H9 (cell line): ENCODE results near the gene NUP214. TPM values are rescaled to one million over a fixed set of nuclear protein-coding genes. Genes with fewer than 3 reads are reported as not detected.

Source experiments
- DNase-seq: peaks from one replicate; pipeline ENCODE4 v3.0.0-alpha.2; 2017
- H2AFZ ChIP-seq: one replicate; pipeline ENCODE4 v1.6.1; 2013; ENCODE audit warnings: mild to moderate bottlenecking, low read length, control low read depth, moderate library complexity
- H2AK5ac ChIP-seq: 2 replicates; pipeline ENCODE4 v1.6.1; 2013; ENCODE audit warnings: low read length, control low read depth, mixed read lengths; ENCODE audit not compliant: insufficient read length
- H2BK120ac ChIP-seq: one replicate; pipeline ENCODE4 v1.6.1; 2013; ENCODE audit warnings: low read depth, mild to moderate bottlenecking, low read length, control low read depth, inconsistent platforms; ENCODE audit not compliant: poor library complexity, severe bottlenecking
- H2BK12ac ChIP-seq: 2 replicates; pipeline ENCODE4 v1.6.1; 2013; ENCODE audit warnings: low read length, control low read depth, mixed read lengths, low read depth; ENCODE audit not compliant: insufficient read length
- H2BK15ac ChIP-seq: 2 replicates; pipeline ENCODE4 v1.6.1; 2013; ENCODE audit warnings: low read depth, low read length, control low read depth
- H2BK20ac ChIP-seq: one replicate; pipeline ENCODE4 v1.6.1; 2013; ENCODE audit warnings: low read depth, mild to moderate bottlenecking, low read length, control low read depth, inconsistent platforms; ENCODE audit not compliant: poor library complexity, severe bottlenecking
- H2BK5ac ChIP-seq: 2 replicates; pipeline ENCODE4 v1.6.1; 2013; ENCODE audit warnings: low read length, control low read depth, mixed read lengths; ENCODE audit not compliant: insufficient read length
- H3K14ac ChIP-seq: 2 replicates; pipeline ENCODE4 v1.6.1; 2013; ENCODE audit warnings: low read length, control low read depth; ENCODE audit not compliant: insufficient read depth
- H3K18ac ChIP-seq: 2 replicates; pipeline ENCODE4 v1.6.1; 2013; ENCODE audit warnings: low read depth, mild to moderate bottlenecking, mixed read lengths, low read length, control low read depth; ENCODE audit not compliant: insufficient read length
- H3K23ac ChIP-seq: 2 replicates; pipeline ENCODE4 v1.6.1; 2013; ENCODE audit warnings: low read length, control low read depth, mixed read lengths, low read depth; ENCODE audit not compliant: insufficient read length
- H3K23me2 ChIP-seq: 2 replicates; pipeline ENCODE4 v1.6.1; 2013; ENCODE audit warnings: low read depth, mild to moderate bottlenecking, mixed read lengths, low read length, control low read depth; ENCODE audit not compliant: insufficient read length, poor library complexity, severe bottlenecking
- H3K27ac ChIP-seq: 2 replicates; pipeline ENCODE4 v1.5.1; 2013; ENCODE audit warnings: low read length, control low read depth, mixed read lengths, low read depth; ENCODE audit not compliant: insufficient read length
- H3K27me3 ChIP-seq: 2 replicates; pipeline ENCODE4 v1.6.1; 2013; ENCODE audit warnings: low read length, control low read depth, inconsistent platforms; ENCODE audit not compliant: insufficient read depth
- H3K4ac ChIP-seq: 2 replicates; pipeline ENCODE4 v1.6.1; 2013; ENCODE audit warnings: low read depth, mild to moderate bottlenecking, control low read depth, inconsistent platforms, low read length, moderate library complexity
- H3K4me1 ChIP-seq: 2 replicates; pipeline ENCODE4 v1.6.1; 2013; ENCODE audit warnings: low read length, control low read depth, inconsistent platforms; ENCODE audit not compliant: insufficient read depth
- H3K4me2 ChIP-seq: 2 replicates; pipeline ENCODE4 v1.6.1; 2013; ENCODE audit warnings: low read length, control low read depth, mixed read lengths; ENCODE audit not compliant: insufficient read length, insufficient read depth
- H3K56ac ChIP-seq: 2 replicates; pipeline ENCODE4 v1.6.1; 2013; ENCODE audit warnings: low read depth, mild to moderate bottlenecking, mixed read lengths, low read length, control low read depth; ENCODE audit not compliant: insufficient read length
- H3K79me1 ChIP-seq: 2 replicates; pipeline ENCODE4 v1.6.1; 2013; ENCODE audit warnings: low read depth, mild to moderate bottlenecking, moderate library complexity, low read length, control low read depth, inconsistent platforms; ENCODE audit not compliant: insufficient read depth, poor library complexity, severe bottlenecking
- H3K79me2 ChIP-seq: 2 replicates; pipeline ENCODE4 v1.6.1; 2013; ENCODE audit warnings: low read length, control low read depth, inconsistent platforms; ENCODE audit not compliant: insufficient read depth
- H3K9ac ChIP-seq: 2 replicates; pipeline ENCODE4 v1.6.1; 2013; ENCODE audit warnings: low read length, control low read depth, mixed read lengths; ENCODE audit not compliant: insufficient read length; ENCODE audit errors: extremely low read depth
- H3K9me3 ChIP-seq: one replicate; pipeline ENCODE4 v1.6.1; 2013; ENCODE audit warnings: low read depth, low read length, inconsistent platforms; ENCODE audit not compliant: control insufficient read depth
- H3T11ph ChIP-seq: one replicate; pipeline ENCODE4 v1.6.1; 2013; ENCODE audit warnings: mild to moderate bottlenecking, low read length, control low read depth, inconsistent platforms
- H4K20me1 ChIP-seq: one replicate; pipeline ENCODE4 v1.6.1; 2013; ENCODE audit not compliant: control insufficient read depth, insufficient read length, insufficient read depth
- H4K5ac ChIP-seq: 2 replicates; pipeline ENCODE4 v1.6.1; 2013; ENCODE audit warnings: low read depth, mild to moderate bottlenecking, mixed read lengths, low read length, control low read depth; ENCODE audit not compliant: insufficient read length
- H4K8ac ChIP-seq: replicated peaks from 2 replicates; pipeline ENCODE4 v1.6.1; 2013; ENCODE audit warnings: low read length, control low read depth, mixed read lengths, low read depth; ENCODE audit not compliant: insufficient read length
- H4K91ac ChIP-seq: 2 replicates; pipeline ENCODE4 v1.6.1; 2013; ENCODE audit warnings: low read depth, mild to moderate bottlenecking, moderate library complexity, mixed read lengths, low read length, control low read depth; ENCODE audit not compliant: insufficient read length
- H3K27ac Mint-ChIP-seq, 3 experiments: 2 replicates in 2 of 3; 3 replicates in 1 of 3; pipeline ENCODE4 v1.8.0; 2020 to 2021; ENCODE audit warnings: mixed read lengths in 3 of 3, mild to moderate bottlenecking in 1 of 3, moderate library complexity in 1 of 3
- H3K27me3 Mint-ChIP-seq: 2 replicates; pipeline ENCODE4 v1.8.0; 2021; ENCODE audit warnings: low read depth, mild to moderate bottlenecking, moderate library complexity, mixed read lengths
- H3K36me3 Mint-ChIP-seq, 3 experiments: 2 replicates in 2 of 3; 3 replicates in 1 of 3; pipeline ENCODE4 v1.8.0; 2020 to 2021; ENCODE audit warnings: low read depth in 3 of 3, mixed read lengths in 3 of 3; ENCODE audit not compliant: insufficient read depth in 1 of 3
- H3K4me1 Mint-ChIP-seq, 2 experiments: 2 replicates each; pipeline ENCODE4 v1.8.0; 2020; ENCODE audit warnings: mixed read lengths in 2 of 2
- H3K4me3 Mint-ChIP-seq, 2 experiments: 2 replicates in 1 of 2; 3 replicates in 1 of 2; pipeline ENCODE4 v1.8.0; 2020 to 2021; ENCODE audit warnings: mild to moderate bottlenecking in 2 of 2, mixed read lengths in 2 of 2, moderate library complexity in 1 of 2
- H3K9me3 Mint-ChIP-seq, 2 experiments: 2 replicates in 1 of 2; 3 replicates in 1 of 2; pipeline ENCODE4 v1.8.0; 2020; ENCODE audit warnings: mild to moderate bottlenecking in 2 of 2, mixed read lengths in 2 of 2, moderate library complexity in 1 of 2
- WGBS: extraction: QIAGEN DNeasy Blood & Tissue Kit; methylation state at CpG from one replicate; pipeline ENCODE4 v1.1.7; 2013; ENCODE audit warnings: missing lambda C conversion rate, low lambda C conversion rate, mixed read lengths; ENCODE audit not compliant: insufficient read length; ENCODE audit errors: extremely low coverage; 5-methylcytosine and 5-hydroxymethylcytosine counted together
- total RNA-seq: library from RNA; stranded (reverse); gene quantifications from 2 replicates; pipeline ENCODE4 v1.2.1, GENCODE V29; 2021
- TF ChIP-seq, protein P1 (sequence below): fragments of 200-600 bp; sonication (generic); conservative IDR thresholded peaks from 3 replicates; pipeline ENCODE4 v1.8.0; 2021; ENCODE audit warnings: antibody characterized with exemption, mild to moderate bottlenecking

Gene NUP214
- total RNA-seq, 1 experiment from 2014 or later, result 53.8 TPM

GRCh38 chr9:131227959-131228460 lies 102.6 kb downstream of the NUP214 start:
- H3K36me3 Mint-ChIP-seq, result peaks cover 10 to 48% (median 42%) of the 10 kb centered on the region in 3 experiments; a peak in 6 of 7 replicates
- Histone ChIP-seq H3K4ac (no peak overlapping the region), H3K79me2 (no peaks in the 10 kb centered on the region), H2AK5ac (no peak overlapping the region), H3K23ac (no peak overlapping the region), H3T11ph (no peak overlapping the region), H3K23me2 (no peaks in the 10 kb centered on the region), H3K56ac (no peak overlapping the region), H3K14ac (no peak overlapping the region), H3K4me2 (no peak overlapping the region), H2BK5ac (no peak overlapping the region), H2AFZ (no peak overlapping the region), H3K9me3 (no peaks in the 10 kb centered on the region), H4K8ac (no peak overlapping the region), H2BK12ac (no peak overlapping the region), H4K5ac (no peak overlapping the region), H3K27me3 (no peaks in the 10 kb centered on the region), H2BK20ac (no peak overlapping the region), H3K27ac (no peak overlapping the region), H4K91ac (no peak overlapping the region), H4K20me1 (no peaks in the 10 kb centered on the region), H3K9ac (no peak overlapping the region), H3K4me1 (peaks cover 19% of the 10 kb centered on the region; the same call in 1 of the 2 replicates), H2BK120ac (no peak overlapping the region), H3K18ac (no peak overlapping the region), H2BK15ac (no peak overlapping the region), H3K79me1 (no peaks in the 10 kb centered on the region)
- H3K4me1 Mint-ChIP-seq, result peaks cover 21% of the 10 kb centered on the region in 2 experiments
- H3K4me3 Mint-ChIP-seq, result no peak overlapping the region; a peak in 1 of 5 replicates
- no peaks in the 10 kb centered on the region for H3K9me3 Mint-ChIP-seq
- WGBS, result no CpG with 5 or more reads among the region's 9 CpGs
- no peaks in the 10 kb centered on the region for H3K27me3 Mint-ChIP-seq
- TF ChIP-seq, protein P1, sequence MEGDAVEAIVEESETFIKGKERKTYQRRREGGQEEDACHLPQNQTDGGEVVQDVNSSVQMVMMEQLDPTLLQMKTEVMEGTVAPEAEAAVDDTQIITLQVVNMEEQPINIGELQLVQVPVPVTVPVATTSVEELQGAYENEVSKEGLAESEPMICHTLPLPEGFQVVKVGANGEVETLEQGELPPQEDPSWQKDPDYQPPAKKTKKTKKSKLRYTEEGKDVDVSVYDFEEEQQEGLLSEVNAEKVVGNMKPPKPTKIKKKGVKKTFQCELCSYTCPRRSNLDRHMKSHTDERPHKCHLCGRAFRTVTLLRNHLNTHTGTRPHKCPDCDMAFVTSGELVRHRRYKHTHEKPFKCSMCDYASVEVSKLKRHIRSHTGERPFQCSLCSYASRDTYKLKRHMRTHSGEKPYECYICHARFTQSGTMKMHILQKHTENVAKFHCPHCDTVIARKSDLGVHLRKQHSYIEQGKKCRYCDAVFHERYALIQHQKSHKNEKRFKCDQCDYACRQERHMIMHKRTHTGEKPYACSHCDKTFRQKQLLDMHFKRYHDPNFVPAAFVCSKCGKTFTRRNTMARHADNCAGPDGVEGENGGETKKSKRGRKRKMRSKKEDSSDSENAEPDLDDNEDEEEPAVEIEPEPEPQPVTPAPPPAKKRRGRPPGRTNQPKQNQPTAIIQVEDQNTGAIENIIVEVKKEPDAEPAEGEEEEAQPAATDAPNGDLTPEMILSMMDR, result no peak
- no peak for DNase-seq
- peak overlapping the region in 2 of 3 experiments; percentile 24 to 82; a peak in 4 of 7 replicates for H3K27ac Mint-ChIP-seq
